CD14-positive monocyte (primary cell): ENCODE data around the gene PXDN. TPM values are rescaled to one million over a fixed set of nuclear protein-coding genes. Genes with fewer than 3 reads are reported as not detected.

Experiments used
- DNase-seq, 3 donors: peaks; one replicate each; pipeline ENCODE4 v3.0.0-alpha.2; 2011 to 2022
- H2AFZ ChIP-seq: 2 replicates; pipeline ENCODE4 v1.6.0; 2012; ENCODE audit warnings: mild to moderate bottlenecking, low read depth, low read length, inconsistent platforms; ENCODE audit not compliant: insufficient read depth, poor library complexity, severe bottlenecking
- H3K27ac ChIP-seq, 2 donors: 1 replicate in 1 of 2; 2 replicates in 1 of 2; pipeline ENCODE4 v1.5.1; 2012 to 2013; ENCODE audit warnings: low read length in 2 of 2, control low read depth in 1 of 2, inconsistent platforms in 1 of 2, low read depth in 1 of 2, mild to moderate bottlenecking in 1 of 2
- H3K27me3 ChIP-seq, 2 donors: one replicate each; pipeline versions ENCODE4 v1.6.0 to v1.6.1; 2011 to 2013; ENCODE audit warnings: low read length in 2 of 2; ENCODE audit not compliant: control insufficient read depth in 2 of 2, insufficient read depth in 2 of 2
- H3K36me3 ChIP-seq, 2 donors: replicated peaks in 1 of 2; 1 replicate in 1 of 2; 2 replicates in 1 of 2; pipeline versions ENCODE4 v1.5.1 to v1.6.1; 2012 to 2013; ENCODE audit warnings: low read length in 2 of 2, control low read depth in 1 of 2, inconsistent platforms in 1 of 2, mild to moderate bottlenecking in 1 of 2; ENCODE audit not compliant: insufficient read depth in 2 of 2, control insufficient read depth in 1 of 2
- H3K4me1 ChIP-seq, 2 donors: 1 replicate in 1 of 2; 2 replicates in 1 of 2; pipeline versions ENCODE4 v1.5.1 to v1.6.1; 2012 to 2013; ENCODE audit warnings: low read length in 2 of 2, control low read depth in 1 of 2, inconsistent platforms in 1 of 2, mild to moderate bottlenecking in 1 of 2, moderate library complexity in 1 of 2; ENCODE audit not compliant: insufficient read depth in 2 of 2, control insufficient read depth in 1 of 2
- H3K4me2 ChIP-seq: replicated peaks from 2 replicates; pipeline ENCODE3; 2012; ENCODE audit warnings: low read length, moderate library complexity, mild to moderate bottlenecking; ENCODE audit not compliant: poor library complexity, severe bottlenecking; ENCODE audit errors: extremely low read depth
- H3K4me3 ChIP-seq, 3 experiments: fragments of 200-600 bp in 1 of 3; sonication (generic) in 1 of 3; replicated peaks in 1 of 3; 1 replicate in 2 of 3; 2 replicates in 1 of 3; pipeline ENCODE4 v1.5.1; 2011 to 2013; ENCODE audit warnings: low read length in 3 of 3, mild to moderate bottlenecking in 3 of 3, control low read depth in 2 of 3, low read depth in 2 of 3, inconsistent platforms in 1 of 3, moderate library complexity in 1 of 3
- H3K79me2 ChIP-seq: 2 replicates; pipeline ENCODE4 v1.6.0; 2012; ENCODE audit warnings: mild to moderate bottlenecking, control low read depth, inconsistent platforms, low read length, moderate library complexity; ENCODE audit not compliant: insufficient read depth
- H3K9ac ChIP-seq: 2 replicates; pipeline ENCODE4 v1.6.0; 2017; ENCODE audit warnings: low read length, mild to moderate bottlenecking; ENCODE audit not compliant: insufficient read depth, poor library complexity, severe bottlenecking
- H3K9me3 ChIP-seq, 2 donors: replicated peaks in 1 of 2; 1 replicate in 1 of 2; 2 replicates in 1 of 2; pipeline versions ENCODE4 v1.5.1 to v1.6.1; 2012 to 2013; ENCODE audit warnings: low read length in 2 of 2, control low read depth in 1 of 2; ENCODE audit not compliant: control insufficient read depth in 1 of 2, insufficient read depth in 1 of 2
- H4K20me1 ChIP-seq: 2 replicates; pipeline ENCODE4 v1.6.0; 2012; ENCODE audit warnings: mild to moderate bottlenecking, low read length, control low read depth, moderate library complexity; ENCODE audit not compliant: insufficient read depth
- H3K27ac Mint-ChIP-seq, 7 donors: one replicate each; pipeline ENCODE4 v1.8.0; 2020; ENCODE audit warnings: mild to moderate bottlenecking in 7 of 7, mixed read lengths in 7 of 7, moderate library complexity in 6 of 7, inconsistent platforms in 2 of 7
- H3K27me3 Mint-ChIP-seq, 3 donors: one replicate each; pipeline ENCODE4 v1.8.0; 2021 to 2022; ENCODE audit warnings: low read depth in 3 of 3, mild to moderate bottlenecking in 3 of 3, mixed read lengths in 3 of 3, moderate library complexity in 3 of 3, inconsistent platforms in 1 of 3
- H3K36me3 Mint-ChIP-seq, 2 donors: one replicate each; pipeline ENCODE4 v1.8.0; 2020; ENCODE audit warnings: mixed read lengths in 2 of 2, inconsistent platforms in 1 of 2, mild to moderate bottlenecking in 1 of 2
- H3K4me1 Mint-ChIP-seq: one replicate; pipeline ENCODE4 v1.8.0; 2020; ENCODE audit warnings: mild to moderate bottlenecking, mixed read lengths
- H3K4me3 Mint-ChIP-seq, 2 donors: one replicate each; pipeline ENCODE4 v1.8.0; 2020; ENCODE audit warnings: mild to moderate bottlenecking in 2 of 2, mixed read lengths in 2 of 2, moderate library complexity in 1 of 2
- H3K9me3 Mint-ChIP-seq, 7 donors: one replicate each; pipeline ENCODE4 v1.8.0; 2020 to 2022; ENCODE audit warnings: mixed read lengths in 7 of 7, mild to moderate bottlenecking in 6 of 7, moderate library complexity in 6 of 7, inconsistent platforms in 2 of 7
- WGBS: methylation state at CpG from one replicate; pipeline ENCODE4 v1.1.5; 2013; ENCODE audit warnings: missing lambda C conversion rate; ENCODE audit not compliant: insufficient coverage; 5-methylcytosine and 5-hydroxymethylcytosine counted together
- intact Hi-C, 2 donors: fragments of 100-400 bp; cut with micrococcal nuclease; formaldehyde crosslinking; loops; one replicate each; pipeline versions ENCODE4 v1.15.0 to v1.15.1; 2023
- polyA plus RNA-seq, 3 donors: library from polyadenylated mRNA; depleted of rRNA in 1 of 3; unstranded in 2 of 3; stranded (reverse) in 1 of 3; fragments of 300-500 nt in 2 of 3; fragments of >200 nt in 1 of 3; fragmentation: Illumina TruSeq in 2 of 3; gene quantifications; 1 replicate in 2 of 3; 2 replicates in 1 of 3; pipeline ENCODE4 v1.2.3, GENCODE V29; 2012 to 2021
- TF ChIP-seq, protein P1 (sequence below): fragments of 200-600 bp; IDR thresholded peaks from one replicate; pipeline ENCODE4 v1.8.0; 2022; ENCODE audit warnings: antibody characterized with exemption, mild to moderate bottlenecking

The PXDN gene
- polyA plus RNA-seq, 3 donors: not detected

- H3K4me3 Mint-ChIP-seq: no peak overlapping the region
- no peaks in the 10 kb centered on the region for H3K36me3 Mint-ChIP-seq
- no peak overlapping the region for H3K27ac ChIP-seq
- H3K9ac ChIP-seq: no peak overlapping the region
- H3K79me2 ChIP-seq: no peaks in the 10 kb centered on the region
- peaks cover 6% of the 10 kb centered on the region for H3K4me1 Mint-ChIP-seq
- H3K4me3 ChIP-seq: no peak overlapping the region
- TF ChIP-seq, protein P1, sequence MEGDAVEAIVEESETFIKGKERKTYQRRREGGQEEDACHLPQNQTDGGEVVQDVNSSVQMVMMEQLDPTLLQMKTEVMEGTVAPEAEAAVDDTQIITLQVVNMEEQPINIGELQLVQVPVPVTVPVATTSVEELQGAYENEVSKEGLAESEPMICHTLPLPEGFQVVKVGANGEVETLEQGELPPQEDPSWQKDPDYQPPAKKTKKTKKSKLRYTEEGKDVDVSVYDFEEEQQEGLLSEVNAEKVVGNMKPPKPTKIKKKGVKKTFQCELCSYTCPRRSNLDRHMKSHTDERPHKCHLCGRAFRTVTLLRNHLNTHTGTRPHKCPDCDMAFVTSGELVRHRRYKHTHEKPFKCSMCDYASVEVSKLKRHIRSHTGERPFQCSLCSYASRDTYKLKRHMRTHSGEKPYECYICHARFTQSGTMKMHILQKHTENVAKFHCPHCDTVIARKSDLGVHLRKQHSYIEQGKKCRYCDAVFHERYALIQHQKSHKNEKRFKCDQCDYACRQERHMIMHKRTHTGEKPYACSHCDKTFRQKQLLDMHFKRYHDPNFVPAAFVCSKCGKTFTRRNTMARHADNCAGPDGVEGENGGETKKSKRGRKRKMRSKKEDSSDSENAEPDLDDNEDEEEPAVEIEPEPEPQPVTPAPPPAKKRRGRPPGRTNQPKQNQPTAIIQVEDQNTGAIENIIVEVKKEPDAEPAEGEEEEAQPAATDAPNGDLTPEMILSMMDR: no peak
- WGBS: under 1% methylated on average over 29 of the region's 33 CpGs
- H3K27ac Mint-ChIP-seq: no peak overlapping the region
- no peak overlapping the region for H3K4me2 ChIP-seq
- H2AFZ ChIP-seq: no peak overlapping the region
- DNase-seq: no peak
- peaks cover 43 to 48% (median 44%) of the 10 kb centered on the region in 3 donors for H3K27me3 Mint-ChIP-seq
- intact Hi-C loops: no loop called here
- no peaks in the 10 kb centered on the region for H4K20me1 ChIP-seq
- peaks cover 0 to 3% (median 0%) of the 10 kb centered on the region in 7 donors for H3K9me3 Mint-ChIP-seq
- H3K27me3 ChIP-seq: peaks cover 0 to 33% of the 10 kb centered on the region in 2 donors
- H3K36me3 ChIP-seq: no peaks in the 10 kb centered on the region
- no peaks in the 10 kb centered on the region for H3K9me3 ChIP-seq
- H3K4me1 ChIP-seq: no peaks in the 10 kb centered on the region
These were observed 217 bp downstream of the PXDN start for GRCh38 chr2:1744151-1744445.

GRCh38 chr2:1743396-1744150, 742 bp downstream of the PXDN start:
- H3K4me3 Mint-ChIP-seq: peak overlapping the region in 1 of 2 donors; percentile 74
- H3K27me3 Mint-ChIP-seq: peaks cover 43 to 47% (median 43%) of the 10 kb centered on the region in 3 donors
- Histone ChIP-seq H3K27ac (no peak overlapping the region), H3K27me3 (peaks cover 0 to 33% of the 10 kb centered on the region in 2 donors), H3K9ac (no peak overlapping the region), H3K4me2 (peak overlapping the region; percentile 15), H3K36me3 (no peaks in the 10 kb centered on the region), H3K4me1 (no peaks in the 10 kb centered on the region), H2AFZ (no peak overlapping the region), H3K9me3 (no peaks in the 10 kb centered on the region), H3K79me2 (no peaks in the 10 kb centered on the region), H4K20me1 (no peaks in the 10 kb centered on the region), H3K4me3 (no peak overlapping the region)
- H3K27ac Mint-ChIP-seq: no peak overlapping the region
- 2% methylated on average over 44 of the region's 71 CpGs for WGBS
- peaks cover 6% of the 10 kb centered on the region for H3K4me1 Mint-ChIP-seq
- H3K36me3 Mint-ChIP-seq: no peaks in the 10 kb centered on the region
- peaks cover 0 to 3% (median 0%) of the 10 kb centered on the region in 7 donors for H3K9me3 Mint-ChIP-seq
- TF ChIP-seq, protein P1: no peak
- intact Hi-C loops: no loop called here
- DNase-seq: no peak
